DOHH2 (cell line): ENCODE data around the gene GSK3A.

ENCODE experiments used
- H3F3A ChIP-seq: fragments of 200-600 bp; sonication (generic), shearing (Covaris generic); 2 replicates; pipeline ENCODE4 v1.6.0; 2016; ENCODE audit warnings: antibody characterized with exemption, mild to moderate bottlenecking; ENCODE audit not compliant: control insufficient read depth, insufficient read depth
- H3K27ac ChIP-seq: fragments of 200-600 bp; sonication (generic); 2 replicates; pipeline ENCODE4 v1.5.1; 2014; ENCODE audit warnings: low read depth, mild to moderate bottlenecking, low read length, moderate library complexity
- H3K27me3 ChIP-seq: fragments of 200-600 bp; sonication (generic); 2 replicates; pipeline ENCODE4 v1.6.1; 2014; ENCODE audit warnings: mild to moderate bottlenecking, low read length, mixed read lengths; ENCODE audit not compliant: control insufficient read depth
- H3K36me3 ChIP-seq: fragments of 200-600 bp; sonication (generic); 2 replicates; pipeline ENCODE4 v1.6.1; 2014; ENCODE audit warnings: mild to moderate bottlenecking, low read length, moderate library complexity, mixed read lengths; ENCODE audit not compliant: control insufficient read depth
- H3K4me1 ChIP-seq: fragments of 200-600 bp; sonication (generic); 2 replicates; pipeline ENCODE4 v1.6.1; 2014; ENCODE audit warnings: mild to moderate bottlenecking, low read length, mixed read lengths; ENCODE audit not compliant: control insufficient read depth
- H3K4me2 ChIP-seq: fragments of 200-600 bp; sonication (generic); 2 replicates; pipeline ENCODE4 v1.6.0; 2014; ENCODE audit warnings: mild to moderate bottlenecking, low read length, moderate library complexity
- H3K4me3 ChIP-seq: fragments of 200-600 bp; sonication (generic); 2 replicates; pipeline ENCODE4 v1.5.1; 2014; ENCODE audit warnings: mild to moderate bottlenecking, low read length, mixed read lengths
- H3K79me2 ChIP-seq: fragments of 200-600 bp; sonication (generic); 2 replicates; pipeline ENCODE4 v1.6.1; 2014; ENCODE audit warnings: mild to moderate bottlenecking, low read length, mixed read lengths; ENCODE audit not compliant: control insufficient read depth
- H3K9me2 ChIP-seq: fragments of 200-600 bp; sonication (generic); replicated peaks from 2 replicates; pipeline ENCODE4 v1.6.1; 2014; ENCODE audit warnings: mild to moderate bottlenecking, low read length, mixed read lengths; ENCODE audit not compliant: control insufficient read depth
- H3K9me3 ChIP-seq: fragments of 200-600 bp; sonication (generic); 2 replicates; pipeline ENCODE4 v1.6.1; 2014; ENCODE audit warnings: antibody characterized with exemption, low read length, mixed read lengths; ENCODE audit not compliant: control insufficient read depth, insufficient read depth
- H4K20me1 ChIP-seq: fragments of 200-600 bp; sonication (generic); 2 replicates; pipeline ENCODE4 v1.6.0; 2014; ENCODE audit warnings: low read depth, mild to moderate bottlenecking, antibody characterized with exemption, low read length, moderate library complexity; ENCODE audit not compliant: control insufficient read depth, insufficient read depth
- CTCF ChIP-seq: fragments of 200-600 bp; sonication (generic); IDR thresholded peaks from one replicate; pipeline ENCODE4 v1.5.1; 2014; ENCODE audit warnings: antibody characterized with exemption, mild to moderate bottlenecking, low read depth, low read length; ENCODE audit not compliant: poor library complexity, severe bottlenecking
- EZH2phosphoT487 ChIP-seq: fragments of 200-600 bp; sonication (generic); IDR thresholded peaks from 2 replicates; pipeline ENCODE4 v1.6.1; 2017; ENCODE audit warnings: borderline replicate concordance, mild to moderate bottlenecking, antibody characterized with exemption, low read length, moderate library complexity, mixed read lengths

GSK3A gene

GRCh38 chr19:42288387-42288786 lies 46.0 kb upstream of the GSK3A start:
- Histone ChIP-seq H3F3A (no peaks in the 10 kb centered on the region), H3K36me3 (peaks cover 76% of the 10 kb centered on the region), H3K4me1 (peaks cover 23% of the 10 kb centered on the region), H3K4me3 (no peak overlapping the region), H3K9me2 (no peaks in the 10 kb centered on the region), H3K4me2 (no peak overlapping the region), H4K20me1 (0 out of 2 replicates have a peak, but pooled peaks cover 3% of the 10 kb centered on the region), H3K79me2 (peaks cover 24% of the 10 kb centered on the region), H3K27ac (no peak overlapping the region), H3K27me3 (no peaks in the 10 kb centered on the region), H3K9me3 (no peaks in the 10 kb centered on the region)
- TF ChIP-seq EZH2phosphoT487, result no peak
- no peak for TF ChIP-seq CTCF

GRCh38 chr19:42287827-42288107 lies 45.4 kb upstream of the GSK3A start:
- TF ChIP-seq CTCF, result no peak
- TF ChIP-seq EZH2phosphoT487, result no peak
- H3K36me3 ChIP-seq, result peaks cover 70% of the 10 kb centered on the region
- no peak overlapping the region for H3K4me3 ChIP-seq
- no peaks in the 10 kb centered on the region for H3K9me2 ChIP-seq
- peaks cover 29% of the 10 kb centered on the region for H3K79me2 ChIP-seq
- H3K4me2 ChIP-seq, result no peak overlapping the region
- peaks cover 6% of the 10 kb centered on the region for H3F3A ChIP-seq
- H3K27me3 ChIP-seq, result no peaks in the 10 kb centered on the region
- H3K9me3 ChIP-seq, result no peaks in the 10 kb centered on the region
- 0 out of 2 replicates have a peak, but pooled peaks cover 3% of the 10 kb centered on the region for H4K20me1 ChIP-seq
- H3K27ac ChIP-seq, result no peak overlapping the region
- H3K4me1 ChIP-seq, result peaks cover 29% of the 10 kb centered on the region

DNA sequence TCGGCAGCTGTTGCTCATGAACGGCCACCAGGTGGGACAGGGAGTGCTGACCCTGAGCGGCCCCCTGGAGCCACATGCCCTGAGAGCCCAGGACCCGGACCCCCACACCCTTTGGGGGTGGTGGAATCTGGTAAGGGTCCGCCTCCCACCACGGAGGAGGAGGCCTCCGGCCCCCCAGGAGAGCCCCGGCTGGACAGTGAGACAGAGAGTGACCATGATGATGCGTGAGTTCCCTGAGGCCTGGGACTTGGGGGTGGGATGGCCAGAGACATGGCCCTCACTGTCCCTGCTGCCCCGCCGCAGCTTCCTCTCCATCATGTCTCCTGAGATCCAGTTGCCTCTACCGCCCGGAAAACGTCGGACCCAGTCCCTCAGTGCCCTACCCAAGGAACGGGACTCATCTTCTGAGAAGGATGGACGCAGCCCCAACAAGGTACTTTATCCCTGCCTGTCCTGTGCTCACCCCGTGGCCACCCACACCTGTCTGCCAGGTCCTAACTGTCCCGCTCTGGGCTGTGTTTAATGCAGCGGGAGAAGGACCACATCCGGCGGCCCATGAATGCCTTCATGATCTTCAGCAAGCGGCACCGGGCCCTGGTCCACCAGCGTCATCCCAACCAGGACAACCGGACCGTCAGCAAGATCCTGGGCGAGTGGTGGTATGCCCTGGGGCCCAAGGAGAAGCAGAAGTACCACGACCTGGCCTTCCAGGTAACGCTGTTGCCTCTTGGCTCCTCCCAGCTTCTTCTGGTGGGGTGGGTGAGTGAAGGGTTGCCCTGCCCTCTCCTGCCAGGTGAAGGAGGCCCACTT lies 44.8 kb upstream of the GSK3A start:
- H4K20me1 ChIP-seq, result 0 out of 2 replicates have a peak, but pooled peaks cover 3% of the 10 kb centered on the region
- TF ChIP-seq CTCF (no peak), EZH2phosphoT487 (no peak)
- no peak overlapping the region for H3K27ac ChIP-seq
- H3K27me3 ChIP-seq, result no peaks in the 10 kb centered on the region
- H3K4me3 ChIP-seq, result no peak overlapping the region
- peaks cover 34% of the 10 kb centered on the region for H3K4me1 ChIP-seq
- peaks cover 29% of the 10 kb centered on the region for H3K79me2 ChIP-seq
- peaks cover 65% of the 10 kb centered on the region for H3K36me3 ChIP-seq
- H3K9me2 ChIP-seq, result no peaks in the 10 kb centered on the region
- peak overlapping the region; percentile 87; the same call in 1 of the 2 replicates for H3K4me2 ChIP-seq
- peaks cover 10% of the 10 kb centered on the region for H3F3A ChIP-seq
- H3K9me3 ChIP-seq, result no peaks in the 10 kb centered on the region
